ENCODE data around the gene ZBTB5.

DNA sequence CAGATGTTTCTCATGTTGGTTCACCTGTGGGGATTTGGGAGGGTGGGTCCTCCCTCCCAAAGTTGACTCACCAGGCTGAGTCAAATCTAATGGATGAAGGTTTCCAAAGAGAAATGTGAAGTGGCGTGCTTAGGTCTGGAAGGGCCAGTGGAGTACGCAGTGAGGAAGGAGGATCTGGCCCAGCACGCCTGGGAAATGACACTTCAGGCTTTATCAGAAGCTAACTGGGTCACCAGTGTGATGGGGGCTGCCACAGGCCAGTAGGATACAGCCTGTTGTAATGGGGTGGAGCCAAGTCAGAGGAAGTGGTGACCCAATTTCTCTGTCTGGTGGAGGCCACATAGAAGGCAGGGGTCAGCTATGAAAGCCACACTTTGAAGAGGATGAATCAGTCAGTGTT, 38.5 kb upstream of the ZBTB5 start:
- TF ChIP-seq JUND (IDR thresholded peaks at IDR 0.05) (no peak), HNF4G (IDR thresholded peaks at IDR 0.05) (no peak), FOXA1 (IDR thresholded peaks at IDR 0.05) (no peak), SP1 (IDR thresholded peaks at IDR 0.05) (peak; percentile 30)
- TF ChIP-seq, protein P1, sequence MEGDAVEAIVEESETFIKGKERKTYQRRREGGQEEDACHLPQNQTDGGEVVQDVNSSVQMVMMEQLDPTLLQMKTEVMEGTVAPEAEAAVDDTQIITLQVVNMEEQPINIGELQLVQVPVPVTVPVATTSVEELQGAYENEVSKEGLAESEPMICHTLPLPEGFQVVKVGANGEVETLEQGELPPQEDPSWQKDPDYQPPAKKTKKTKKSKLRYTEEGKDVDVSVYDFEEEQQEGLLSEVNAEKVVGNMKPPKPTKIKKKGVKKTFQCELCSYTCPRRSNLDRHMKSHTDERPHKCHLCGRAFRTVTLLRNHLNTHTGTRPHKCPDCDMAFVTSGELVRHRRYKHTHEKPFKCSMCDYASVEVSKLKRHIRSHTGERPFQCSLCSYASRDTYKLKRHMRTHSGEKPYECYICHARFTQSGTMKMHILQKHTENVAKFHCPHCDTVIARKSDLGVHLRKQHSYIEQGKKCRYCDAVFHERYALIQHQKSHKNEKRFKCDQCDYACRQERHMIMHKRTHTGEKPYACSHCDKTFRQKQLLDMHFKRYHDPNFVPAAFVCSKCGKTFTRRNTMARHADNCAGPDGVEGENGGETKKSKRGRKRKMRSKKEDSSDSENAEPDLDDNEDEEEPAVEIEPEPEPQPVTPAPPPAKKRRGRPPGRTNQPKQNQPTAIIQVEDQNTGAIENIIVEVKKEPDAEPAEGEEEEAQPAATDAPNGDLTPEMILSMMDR (IDR thresholded peaks at IDR 0.05; ENCODE audit: low read depth, low read length, missing input control) = no peak
- TF ChIP-seq, protein P2, sequence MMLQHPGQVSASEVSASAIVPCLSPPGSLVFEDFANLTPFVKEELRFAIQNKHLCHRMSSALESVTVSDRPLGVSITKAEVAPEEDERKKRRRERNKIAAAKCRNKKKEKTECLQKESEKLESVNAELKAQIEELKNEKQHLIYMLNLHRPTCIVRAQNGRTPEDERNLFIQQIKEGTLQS (IDR thresholded peaks at IDR 0.05) = no peak
- TF ChIP-seq, protein P3, sequence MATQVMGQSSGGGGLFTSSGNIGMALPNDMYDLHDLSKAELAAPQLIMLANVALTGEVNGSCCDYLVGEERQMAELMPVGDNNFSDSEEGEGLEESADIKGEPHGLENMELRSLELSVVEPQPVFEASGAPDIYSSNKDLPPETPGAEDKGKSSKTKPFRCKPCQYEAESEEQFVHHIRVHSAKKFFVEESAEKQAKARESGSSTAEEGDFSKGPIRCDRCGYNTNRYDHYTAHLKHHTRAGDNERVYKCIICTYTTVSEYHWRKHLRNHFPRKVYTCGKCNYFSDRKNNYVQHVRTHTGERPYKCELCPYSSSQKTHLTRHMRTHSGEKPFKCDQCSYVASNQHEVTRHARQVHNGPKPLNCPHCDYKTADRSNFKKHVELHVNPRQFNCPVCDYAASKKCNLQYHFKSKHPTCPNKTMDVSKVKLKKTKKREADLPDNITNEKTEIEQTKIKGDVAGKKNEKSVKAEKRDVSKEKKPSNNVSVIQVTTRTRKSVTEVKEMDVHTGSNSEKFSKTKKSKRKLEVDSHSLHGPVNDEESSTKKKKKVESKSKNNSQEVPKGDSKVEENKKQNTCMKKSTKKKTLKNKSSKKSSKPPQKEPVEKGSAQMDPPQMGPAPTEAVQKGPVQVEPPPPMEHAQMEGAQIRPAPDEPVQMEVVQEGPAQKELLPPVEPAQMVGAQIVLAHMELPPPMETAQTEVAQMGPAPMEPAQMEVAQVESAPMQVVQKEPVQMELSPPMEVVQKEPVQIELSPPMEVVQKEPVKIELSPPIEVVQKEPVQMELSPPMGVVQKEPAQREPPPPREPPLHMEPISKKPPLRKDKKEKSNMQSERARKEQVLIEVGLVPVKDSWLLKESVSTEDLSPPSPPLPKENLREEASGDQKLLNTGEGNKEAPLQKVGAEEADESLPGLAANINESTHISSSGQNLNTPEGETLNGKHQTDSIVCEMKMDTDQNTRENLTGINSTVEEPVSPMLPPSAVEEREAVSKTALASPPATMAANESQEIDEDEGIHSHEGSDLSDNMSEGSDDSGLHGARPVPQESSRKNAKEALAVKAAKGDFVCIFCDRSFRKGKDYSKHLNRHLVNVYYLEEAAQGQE (IDR thresholded peaks at IDR 0.05) = no peak
- TF ChIP-seq, protein P4, sequence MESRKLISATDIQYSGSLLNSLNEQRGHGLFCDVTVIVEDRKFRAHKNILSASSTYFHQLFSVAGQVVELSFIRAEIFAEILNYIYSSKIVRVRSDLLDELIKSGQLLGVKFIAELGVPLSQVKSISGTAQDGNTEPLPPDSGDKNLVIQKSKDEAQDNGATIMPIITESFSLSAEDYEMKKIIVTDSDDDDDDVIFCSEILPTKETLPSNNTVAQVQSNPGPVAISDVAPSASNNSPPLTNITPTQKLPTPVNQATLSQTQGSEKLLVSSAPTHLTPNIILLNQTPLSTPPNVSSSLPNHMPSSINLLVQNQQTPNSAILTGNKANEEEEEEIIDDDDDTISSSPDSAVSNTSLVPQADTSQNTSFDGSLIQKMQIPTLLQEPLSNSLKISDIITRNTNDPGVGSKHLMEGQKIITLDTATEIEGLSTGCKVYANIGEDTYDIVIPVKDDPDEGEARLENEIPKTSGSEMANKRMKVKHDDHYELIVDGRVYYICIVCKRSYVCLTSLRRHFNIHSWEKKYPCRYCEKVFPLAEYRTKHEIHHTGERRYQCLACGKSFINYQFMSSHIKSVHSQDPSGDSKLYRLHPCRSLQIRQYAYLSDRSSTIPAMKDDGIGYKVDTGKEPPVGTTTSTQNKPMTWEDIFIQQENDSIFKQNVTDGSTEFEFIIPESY (IDR thresholded peaks at IDR 0.05) = no peak

All from liver (tissue), 3 donors.